ENCODE data around the gene MLIP.

The MLIP gene

DNA sequence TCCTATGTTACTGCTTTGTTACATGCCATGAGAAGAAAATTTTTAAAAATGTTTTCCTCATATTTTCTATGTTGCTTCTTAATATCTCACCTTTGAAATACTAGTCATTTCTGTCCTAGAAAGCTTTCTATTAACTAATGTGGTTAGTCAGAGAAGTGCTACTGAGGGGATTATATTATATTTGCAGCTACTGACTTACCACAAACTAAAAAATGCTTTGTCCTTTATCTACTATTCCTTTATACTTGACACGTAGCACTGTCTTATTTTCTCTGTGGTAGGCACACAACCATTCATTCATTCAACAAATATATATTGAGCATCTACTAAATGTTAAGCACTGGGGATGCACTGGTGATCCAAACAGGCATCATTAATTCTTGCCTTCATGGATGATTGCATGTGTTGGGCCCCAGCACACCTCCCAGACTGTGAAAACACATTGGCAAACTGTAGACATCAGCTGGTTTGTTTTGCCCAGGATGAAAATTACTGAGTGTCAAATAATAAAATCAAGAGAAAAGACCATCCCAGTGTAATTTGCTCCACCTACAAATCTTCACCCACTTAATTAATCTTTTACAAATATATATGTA, 10.7 kb upstream of the MLIP start:
- no peak for DNase-seq (ENCODE audit: low read depth in 1 of 2, low spot score in 1 of 2)
- no peak overlapping the region for H3K27ac ChIP-seq (replicated peaks)
- no peaks in the 10 kb centered on the region for H3K27me3 ChIP-seq (ENCODE audit: insufficient read depth, poor library complexity, severe bottlenecking)
- TF ChIP-seq POLR2AphosphoS5 (IDR thresholded peaks at IDR 0.05; ENCODE audit: low read depth), result no peak
- TF ChIP-seq REST (IDR thresholded peaks at IDR 0.05; ENCODE audit: insufficient replicate concordance, low read depth), result no peak
- TF ChIP-seq SPI1 (IDR thresholded peaks at IDR 0.05; ENCODE audit: borderline replicate concordance, low read depth), result no peak
- TF ChIP-seq GABPA (IDR thresholded peaks at IDR 0.05; ENCODE audit: low read depth), result no peak
- no peak for TF ChIP-seq CTCF (IDR thresholded peaks at IDR 0.05; ENCODE audit: insufficient read depth, low read length)
- no peak overlapping the region for H3K4me3 ChIP-seq (replicated peaks; ENCODE audit: insufficient read depth, low read length)

DNA sequence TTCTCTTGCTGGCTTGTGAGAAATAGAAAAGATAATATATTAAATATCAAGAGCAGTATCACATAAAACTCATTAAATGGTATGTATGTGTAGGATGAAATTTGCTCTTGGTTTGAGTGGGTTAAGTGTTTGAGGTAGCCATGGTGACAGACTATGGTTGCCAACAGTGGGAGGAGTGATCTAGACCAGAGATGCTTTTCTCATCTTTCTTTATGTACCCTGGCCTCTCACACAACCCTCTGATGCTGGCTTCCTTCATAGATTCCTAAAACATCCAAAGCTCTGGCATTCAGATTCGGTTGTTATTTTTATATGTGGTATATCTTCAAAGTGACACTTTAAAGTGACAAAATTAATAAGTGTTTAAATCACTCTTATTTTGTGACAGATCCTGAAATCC, 9.0 kb upstream of the MLIP start:
- TF ChIP-seq CTCF (IDR thresholded peaks at IDR 0.05; ENCODE audit: insufficient read depth, low read length), result no peak
- TF ChIP-seq REST (IDR thresholded peaks at IDR 0.05; ENCODE audit: insufficient replicate concordance, low read depth), result no peak
- no peak for TF ChIP-seq GABPA (IDR thresholded peaks at IDR 0.05; ENCODE audit: low read depth)
- TF ChIP-seq SPI1 (IDR thresholded peaks at IDR 0.05; ENCODE audit: borderline replicate concordance, low read depth), result no peak
- TF ChIP-seq POLR2AphosphoS5 (IDR thresholded peaks at IDR 0.05; ENCODE audit: low read depth), result no peak
- no peak for DNase-seq (ENCODE audit: low read depth in 1 of 2, low spot score in 1 of 2)
- no peak overlapping the region for H3K4me3 ChIP-seq (replicated peaks; ENCODE audit: insufficient read depth, low read length)
- H3K27me3 ChIP-seq (ENCODE audit: insufficient read depth, poor library complexity, severe bottlenecking), result no peaks in the 10 kb centered on the region
- H3K27ac ChIP-seq (replicated peaks), result no peak overlapping the region

GRCh38 chr6:54103497-54103896, 7.7 kb upstream of the MLIP start:
- Histone ChIP-seq H3K4me3 (replicated peaks; ENCODE audit: insufficient read depth, low read length) (no peak overlapping the region), H3K27me3 (ENCODE audit: insufficient read depth, poor library complexity, severe bottlenecking) (no peaks in the 10 kb centered on the region), H3K27ac (replicated peaks) (no peak overlapping the region)
- TF ChIP-seq SPI1 (IDR thresholded peaks at IDR 0.05; ENCODE audit: borderline replicate concordance, low read depth), result no peak
- no peak for TF ChIP-seq POLR2AphosphoS5 (IDR thresholded peaks at IDR 0.05; ENCODE audit: low read depth)
- no peak for TF ChIP-seq CTCF (IDR thresholded peaks at IDR 0.05; ENCODE audit: insufficient read depth, low read length)
- no peak for TF ChIP-seq REST (IDR thresholded peaks at IDR 0.05; ENCODE audit: insufficient replicate concordance, low read depth)
- TF ChIP-seq GABPA (IDR thresholded peaks at IDR 0.05; ENCODE audit: low read depth), result no peak
- no peak for DNase-seq (ENCODE audit: low read depth in 1 of 2, low spot score in 1 of 2)
